ENCODE data around the gene LAGE3.
A peak's percentile ranks its signal among the peaks of the same experiment; 100 is the strongest.

LAGE3 gene

DNA sequence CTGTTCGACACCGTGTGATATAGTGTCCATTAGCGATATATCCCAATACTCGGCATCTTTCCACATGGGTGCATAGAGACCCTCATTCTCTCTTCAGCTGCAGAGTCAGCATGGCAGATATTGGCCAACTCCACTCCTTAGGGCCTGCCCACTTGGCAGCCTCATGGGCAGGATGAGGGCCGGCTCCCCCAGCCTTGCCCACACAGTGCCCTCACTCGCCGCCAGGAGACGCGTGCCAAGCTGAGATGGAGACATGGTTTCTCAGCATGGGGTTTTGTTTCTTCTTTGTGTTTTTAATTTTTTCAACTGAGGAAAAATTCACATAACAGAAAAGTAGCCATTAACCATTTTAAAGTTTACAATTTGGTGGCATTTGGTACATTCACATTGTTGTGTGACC, 26.3 kb downstream of the LAGE3 start:
- TF ChIP-seq, protein P1, sequence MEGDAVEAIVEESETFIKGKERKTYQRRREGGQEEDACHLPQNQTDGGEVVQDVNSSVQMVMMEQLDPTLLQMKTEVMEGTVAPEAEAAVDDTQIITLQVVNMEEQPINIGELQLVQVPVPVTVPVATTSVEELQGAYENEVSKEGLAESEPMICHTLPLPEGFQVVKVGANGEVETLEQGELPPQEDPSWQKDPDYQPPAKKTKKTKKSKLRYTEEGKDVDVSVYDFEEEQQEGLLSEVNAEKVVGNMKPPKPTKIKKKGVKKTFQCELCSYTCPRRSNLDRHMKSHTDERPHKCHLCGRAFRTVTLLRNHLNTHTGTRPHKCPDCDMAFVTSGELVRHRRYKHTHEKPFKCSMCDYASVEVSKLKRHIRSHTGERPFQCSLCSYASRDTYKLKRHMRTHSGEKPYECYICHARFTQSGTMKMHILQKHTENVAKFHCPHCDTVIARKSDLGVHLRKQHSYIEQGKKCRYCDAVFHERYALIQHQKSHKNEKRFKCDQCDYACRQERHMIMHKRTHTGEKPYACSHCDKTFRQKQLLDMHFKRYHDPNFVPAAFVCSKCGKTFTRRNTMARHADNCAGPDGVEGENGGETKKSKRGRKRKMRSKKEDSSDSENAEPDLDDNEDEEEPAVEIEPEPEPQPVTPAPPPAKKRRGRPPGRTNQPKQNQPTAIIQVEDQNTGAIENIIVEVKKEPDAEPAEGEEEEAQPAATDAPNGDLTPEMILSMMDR (IDR thresholded peaks at IDR 0.05; ENCODE audit: borderline replicate concordance, insufficient read depth, low read depth, low read length), result no peak
- no peak overlapping the region for H3K4me3 ChIP-seq (ENCODE audit: low read depth, low read length)

DNA sequence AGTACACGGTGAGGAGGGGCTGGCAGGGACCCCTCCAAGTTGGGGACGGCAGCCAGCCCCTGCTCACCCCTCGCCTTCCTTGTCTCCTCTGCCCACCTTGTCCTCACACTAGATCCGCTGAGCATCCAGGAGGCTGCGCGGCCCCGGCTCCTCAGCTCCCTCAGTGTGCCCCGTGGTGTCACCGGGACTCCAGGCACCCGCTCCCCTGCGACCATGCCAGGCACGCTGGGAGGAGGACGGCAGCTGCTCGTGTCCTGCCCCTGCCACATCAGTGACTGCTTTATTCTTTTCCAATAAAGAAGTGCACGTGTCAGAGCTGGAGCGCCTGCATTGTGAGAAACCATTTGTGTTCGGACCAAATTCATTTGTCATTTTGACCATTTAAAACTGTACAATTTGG, 28.8 kb downstream of the LAGE3 start:
- H3K4me3 ChIP-seq (ENCODE audit: low read depth, low read length), result no peak overlapping the region
- TF ChIP-seq, protein P1 (IDR thresholded peaks at IDR 0.05; ENCODE audit: borderline replicate concordance, insufficient read depth, low read depth, low read length), result no peak

DNA sequence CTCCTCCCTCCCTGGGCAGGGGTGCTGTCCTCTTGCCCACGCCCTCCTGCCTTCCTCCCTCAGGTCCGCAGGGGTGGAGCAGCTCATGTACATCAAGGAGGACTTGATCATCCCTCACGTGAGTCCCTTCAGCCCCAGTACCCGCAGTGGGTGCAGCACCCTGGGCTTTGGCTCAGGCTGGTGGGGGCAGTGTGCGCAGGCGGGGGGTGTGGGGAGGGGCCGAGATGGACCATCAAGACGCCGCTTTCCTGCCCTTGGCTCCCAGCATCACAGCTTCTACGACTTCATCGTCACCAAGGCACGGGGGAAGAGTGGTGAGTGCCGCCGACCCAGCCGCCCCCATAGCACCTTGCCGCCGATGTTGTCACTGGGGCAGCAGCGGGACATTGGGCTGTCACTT, 29.5 kb downstream of the LAGE3 start:
- TF ChIP-seq, protein P1 (IDR thresholded peaks at IDR 0.05; ENCODE audit: borderline replicate concordance, insufficient read depth, low read depth, low read length), result no peak
- H3K4me3 ChIP-seq (ENCODE audit: low read depth, low read length), result no peak overlapping the region

DNA sequence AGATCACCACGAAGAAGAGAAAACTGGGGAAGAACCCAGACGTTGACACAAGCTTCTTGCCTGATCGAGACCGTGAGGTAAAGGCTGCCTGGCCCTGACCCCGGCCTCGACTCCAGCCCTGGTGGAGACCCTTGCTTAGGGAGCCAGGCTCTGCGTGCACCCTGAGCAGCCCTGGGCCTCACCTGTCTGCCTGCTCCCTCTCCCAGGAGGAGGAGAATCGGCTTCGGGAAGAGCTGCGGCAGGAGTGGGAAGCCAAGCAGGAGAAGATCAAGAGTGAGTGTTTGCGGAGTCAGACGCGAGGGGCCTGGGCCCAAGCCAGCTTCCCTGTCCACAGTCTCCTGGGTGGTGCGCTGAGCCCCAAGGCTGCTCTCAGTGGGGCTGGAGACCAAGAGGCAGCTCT, 30.6 kb downstream of the LAGE3 start:
- no peak overlapping the region for H3K4me3 ChIP-seq (ENCODE audit: low read depth, low read length)
- TF ChIP-seq, protein P1 (IDR thresholded peaks at IDR 0.05; ENCODE audit: borderline replicate concordance, insufficient read depth, low read depth, low read length), result no peak

DNA sequence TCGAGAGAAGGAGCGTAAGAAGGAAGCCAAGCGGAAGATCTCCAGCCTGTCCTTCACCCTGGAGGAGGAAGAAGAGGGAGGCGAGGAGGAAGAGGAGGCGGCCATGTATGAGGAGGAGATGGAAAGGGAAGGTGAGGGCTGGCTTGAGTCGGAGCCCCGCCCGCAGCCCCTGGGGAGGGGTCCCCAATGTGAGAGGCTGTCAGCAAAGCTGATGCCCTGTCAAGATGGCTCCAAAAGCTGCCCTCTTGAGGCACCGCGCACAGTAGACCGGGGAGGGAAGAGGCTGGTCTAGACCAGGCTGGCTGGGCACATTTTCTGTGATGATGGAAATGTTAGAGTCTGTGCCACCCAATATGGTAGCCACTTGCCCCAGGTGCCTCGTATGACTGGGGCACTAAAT, 32.7 kb downstream of the LAGE3 start:
- TF ChIP-seq, protein P1 (IDR thresholded peaks at IDR 0.05; ENCODE audit: borderline replicate concordance, insufficient read depth, low read depth, low read length), result no peak
- H3K4me3 ChIP-seq (ENCODE audit: low read depth, low read length), result no peak overlapping the region

DNA sequence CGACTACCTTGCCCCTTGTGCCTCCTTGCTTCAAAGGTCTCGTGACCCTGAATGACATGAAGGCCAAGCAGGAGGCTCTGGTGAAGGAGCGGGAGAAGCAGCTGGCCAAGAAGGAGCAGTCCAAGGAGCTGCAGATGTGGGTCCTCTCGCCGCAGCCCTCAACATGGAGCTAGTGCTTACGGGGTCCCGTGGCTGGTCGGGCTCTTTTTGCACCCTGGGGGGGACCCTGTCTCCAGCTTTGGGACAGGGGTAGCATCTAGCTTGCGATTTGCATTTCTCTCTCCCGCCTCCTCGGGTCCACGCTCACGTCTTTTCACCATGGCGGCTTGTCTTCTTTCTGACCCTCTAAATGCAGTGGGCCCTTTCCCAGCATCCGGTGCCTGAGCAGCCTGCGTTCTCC, 33.3 kb downstream of the LAGE3 start:
- TF ChIP-seq, protein P1 (IDR thresholded peaks at IDR 0.05; ENCODE audit: borderline replicate concordance, insufficient read depth, low read depth, low read length), result no peak

DNA sequence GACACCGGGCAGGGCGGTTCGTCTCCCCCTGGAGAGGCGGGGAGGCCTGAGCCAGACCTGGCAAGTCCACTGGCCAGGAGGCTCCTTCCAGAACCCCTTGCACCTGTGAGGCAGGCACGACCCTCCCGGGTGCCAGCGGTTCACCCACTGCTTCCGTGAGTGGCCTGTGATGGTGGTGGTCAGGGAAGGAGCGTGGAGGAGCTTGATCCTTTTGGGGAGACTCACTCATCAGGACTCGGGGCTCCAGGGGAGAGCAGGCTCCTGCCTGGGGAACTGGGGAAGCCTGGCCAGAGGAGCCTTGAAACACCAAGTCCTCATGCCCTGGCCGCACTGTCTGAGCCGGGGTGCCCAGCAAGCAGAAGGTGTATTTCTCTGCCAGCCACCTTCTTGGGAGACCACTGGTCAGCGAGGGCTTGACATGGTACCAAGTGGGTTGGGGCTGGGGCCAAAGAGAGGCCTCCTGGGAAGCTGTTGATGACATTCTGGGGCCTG, 34.3 kb downstream of the LAGE3 start:
- peak overlapping the region; percentile 73 for H3K4me3 ChIP-seq (ENCODE audit: low read depth, low read length)
- TF ChIP-seq, protein P1 (IDR thresholded peaks at IDR 0.05; ENCODE audit: borderline replicate concordance, insufficient read depth, low read depth, low read length), result no peak

More for the DNA sequence above, 33.3 kb downstream of the LAGE3 start:
- no peak overlapping the region for H3K4me3 ChIP-seq (ENCODE audit: low read depth, low read length)
